ENCODE measurements around the gene RBM3. TPM values are rescaled to one million over a fixed set of nuclear protein-coding genes. Genes with fewer than 3 reads are reported as not detected.

RBM3 gene
- total and polyA plus RNA-seq, 10 of the 15 experiments (the other 5 are each of a cell fraction or from before 2014, with no cell fraction given): 170 to 467 (median 259) TPM

DNA sequence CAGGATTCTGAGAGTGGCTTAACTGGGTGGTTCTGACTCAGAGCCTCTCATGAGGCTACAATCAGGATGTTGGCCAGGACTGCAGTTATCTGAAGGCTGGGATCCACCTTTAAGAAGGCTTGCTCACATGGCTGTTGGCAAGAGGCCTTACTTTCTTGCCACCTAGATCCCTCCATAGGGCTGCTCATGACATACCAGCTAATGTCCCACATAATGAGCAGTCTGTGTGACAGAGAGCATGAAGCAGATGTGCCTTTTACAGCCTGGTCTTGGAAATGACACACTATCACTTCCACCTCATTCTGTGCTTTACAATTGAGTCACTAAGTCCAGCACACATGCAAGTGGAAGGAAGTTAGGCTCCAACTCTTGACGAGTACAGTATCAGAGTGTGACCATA is 4.3 kb upstream of the RBM3 start (continued):
- TF ChIP-seq EED (IDR thresholded peaks at IDR 0.05; ENCODE audit: low read depth) (peak; percentile 69), IRF4 (IDR thresholded peaks at IDR 0.05; ENCODE audit: low read depth, low read length) (peak; percentile 84), SRF (IDR thresholded peaks at IDR 0.05; ENCODE audit: low read depth in 2 of 2, low read length in 2 of 2) (0 out of 4 replicates have a peak, but pooled peaks of 1 of the 2 experiments have one; percentile 41), FOXM1 (IDR thresholded peaks at IDR 0.05; ENCODE audit: low read depth, low read length) (peak; percentile 69; the same call in 1 of the 2 replicates), ETV6 (conservative IDR thresholded peaks at IDR 0.05 in 1 of 2, IDR thresholded peaks at IDR 0.05 in 1 of 2; ENCODE audit: borderline replicate concordance in 1 of 2, low read depth in 1 of 2) (peak in 1 of 2 experiments; percentile 88; a peak in 2 of 4 replicates)
- TF ChIP-seq, protein P1, sequence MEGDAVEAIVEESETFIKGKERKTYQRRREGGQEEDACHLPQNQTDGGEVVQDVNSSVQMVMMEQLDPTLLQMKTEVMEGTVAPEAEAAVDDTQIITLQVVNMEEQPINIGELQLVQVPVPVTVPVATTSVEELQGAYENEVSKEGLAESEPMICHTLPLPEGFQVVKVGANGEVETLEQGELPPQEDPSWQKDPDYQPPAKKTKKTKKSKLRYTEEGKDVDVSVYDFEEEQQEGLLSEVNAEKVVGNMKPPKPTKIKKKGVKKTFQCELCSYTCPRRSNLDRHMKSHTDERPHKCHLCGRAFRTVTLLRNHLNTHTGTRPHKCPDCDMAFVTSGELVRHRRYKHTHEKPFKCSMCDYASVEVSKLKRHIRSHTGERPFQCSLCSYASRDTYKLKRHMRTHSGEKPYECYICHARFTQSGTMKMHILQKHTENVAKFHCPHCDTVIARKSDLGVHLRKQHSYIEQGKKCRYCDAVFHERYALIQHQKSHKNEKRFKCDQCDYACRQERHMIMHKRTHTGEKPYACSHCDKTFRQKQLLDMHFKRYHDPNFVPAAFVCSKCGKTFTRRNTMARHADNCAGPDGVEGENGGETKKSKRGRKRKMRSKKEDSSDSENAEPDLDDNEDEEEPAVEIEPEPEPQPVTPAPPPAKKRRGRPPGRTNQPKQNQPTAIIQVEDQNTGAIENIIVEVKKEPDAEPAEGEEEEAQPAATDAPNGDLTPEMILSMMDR (IDR thresholded peaks at IDR 0.05 in 2 of 3, conservative IDR thresholded peaks at IDR 0.05 in 1 of 3; ENCODE audit: control insufficient read depth in 2 of 3, extremely low read depth in 1 of 3, insufficient read depth in 1 of 3, low read depth in 3 of 3, low read length in 3 of 3): no peak
- TF ChIP-seq, protein P2, sequence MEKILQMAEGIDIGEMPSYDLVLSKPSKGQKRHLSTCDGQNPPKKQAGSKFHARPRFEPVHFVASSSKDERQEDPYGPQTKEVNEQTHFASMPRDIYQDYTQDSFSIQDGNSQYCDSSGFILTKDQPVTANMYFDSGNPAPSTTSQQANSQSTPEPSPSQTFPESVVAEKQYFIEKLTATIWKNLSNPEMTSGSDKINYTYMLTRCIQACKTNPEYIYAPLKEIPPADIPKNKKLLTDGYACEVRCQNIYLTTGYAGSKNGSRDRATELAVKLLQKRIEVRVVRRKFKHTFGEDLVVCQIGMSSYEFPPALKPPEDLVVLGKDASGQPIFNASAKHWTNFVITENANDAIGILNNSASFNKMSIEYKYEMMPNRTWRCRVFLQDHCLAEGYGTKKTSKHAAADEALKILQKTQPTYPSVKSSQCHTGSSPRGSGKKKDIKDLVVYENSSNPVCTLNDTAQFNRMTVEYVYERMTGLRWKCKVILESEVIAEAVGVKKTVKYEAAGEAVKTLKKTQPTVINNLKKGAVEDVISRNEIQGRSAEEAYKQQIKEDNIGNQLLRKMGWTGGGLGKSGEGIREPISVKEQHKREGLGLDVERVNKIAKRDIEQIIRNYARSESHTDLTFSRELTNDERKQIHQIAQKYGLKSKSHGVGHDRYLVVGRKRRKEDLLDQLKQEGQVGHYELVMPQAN (conservative IDR thresholded peaks at IDR 0.05): no peak
- TF ChIP-seq, protein P3, sequence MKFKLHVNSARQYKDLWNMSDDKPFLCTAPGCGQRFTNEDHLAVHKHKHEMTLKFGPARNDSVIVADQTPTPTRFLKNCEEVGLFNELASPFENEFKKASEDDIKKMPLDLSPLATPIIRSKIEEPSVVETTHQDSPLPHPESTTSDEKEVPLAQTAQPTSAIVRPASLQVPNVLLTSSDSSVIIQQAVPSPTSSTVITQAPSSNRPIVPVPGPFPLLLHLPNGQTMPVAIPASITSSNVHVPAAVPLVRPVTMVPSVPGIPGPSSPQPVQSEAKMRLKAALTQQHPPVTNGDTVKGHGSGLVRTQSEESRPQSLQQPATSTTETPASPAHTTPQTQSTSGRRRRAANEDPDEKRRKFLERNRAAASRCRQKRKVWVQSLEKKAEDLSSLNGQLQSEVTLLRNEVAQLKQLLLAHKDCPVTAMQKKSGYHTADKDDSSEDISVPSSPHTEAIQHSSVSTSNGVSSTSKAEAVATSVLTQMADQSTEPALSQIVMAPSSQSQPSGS (IDR thresholded peaks at IDR 0.05; ENCODE audit: low read length): peak; percentile 32; the same call in 1 of the 2 replicates
